Measurements from ENCODE around the gene CDPF1.

- TF ChIP-seq YY1 (IDR thresholded peaks at IDR 0.05; ENCODE audit: insufficient read depth, insufficient read length) (no peak), ZNF274 (IDR thresholded peaks at IDR 0.05; ENCODE audit: low read depth, low read length) (no peak)
These were observed 48.9 kb downstream of the CDPF1 start for GRCh38 chr22:46201059-46201757.
